ENCODE measurements around the gene ZFYVE28.
"Not testable (repeated sequence)": the region's sequence is repeated elsewhere in the genome, so short reads cannot be mapped to it uniquely, and the experiment has no call there.

ZFYVE28 gene

DNA sequence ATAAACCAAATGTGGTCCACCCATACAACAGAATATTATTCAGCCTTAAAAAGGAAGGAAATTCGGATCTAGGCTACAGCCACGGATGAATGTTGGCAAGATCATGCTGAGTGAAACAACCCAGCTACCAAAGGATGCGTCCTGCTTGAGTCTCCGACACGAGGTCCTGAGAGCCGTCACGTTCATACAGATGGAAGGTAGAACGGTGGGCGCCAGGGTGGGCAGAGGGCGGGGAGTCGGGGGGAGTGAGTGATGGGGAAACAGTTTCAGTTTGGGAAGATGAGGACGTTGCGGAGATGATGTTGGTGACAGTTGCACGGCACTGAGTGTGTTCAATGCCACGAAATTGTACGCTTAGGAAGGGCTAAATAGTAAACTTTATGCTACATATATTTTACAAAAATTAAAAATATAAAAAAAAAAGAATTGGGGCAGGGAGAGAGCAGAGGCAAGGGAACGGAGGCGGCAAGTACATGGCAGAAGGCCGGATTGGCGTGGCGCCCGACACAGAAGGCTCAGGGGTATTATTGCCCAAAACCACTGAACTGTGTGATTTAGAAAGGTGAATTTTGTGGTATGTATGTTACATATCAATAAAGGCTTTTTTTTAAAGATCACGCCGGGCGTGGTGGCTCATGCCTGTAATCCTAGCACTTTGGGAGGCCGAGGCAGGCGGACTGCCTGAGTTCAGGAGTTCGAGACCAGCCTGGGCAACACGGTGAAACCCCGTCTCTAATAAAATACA, 141.7 kb downstream of the ZFYVE28 start:
- Histone ChIP-seq H3K4me2 (ENCODE audit: low read length) (no peak overlapping the region), H3K4me3 (ENCODE audit: low read length) (no peak overlapping the region), H3K36me3 (ENCODE audit: insufficient read depth, low read length) (no peaks in the 10 kb centered on the region), H3K4me1 (ENCODE audit: control insufficient read depth, insufficient read depth, low read length) (no peaks in the 10 kb centered on the region), H3K9me3 (replicated peaks; ENCODE audit: low read length) (no peaks in the 10 kb centered on the region), H3K9ac (ENCODE audit: low read depth, low read length) (no peak overlapping the region), H3K27me3 (ENCODE audit: control insufficient read depth, insufficient read depth, low read length) (no peaks in the 10 kb centered on the region)

DNA sequence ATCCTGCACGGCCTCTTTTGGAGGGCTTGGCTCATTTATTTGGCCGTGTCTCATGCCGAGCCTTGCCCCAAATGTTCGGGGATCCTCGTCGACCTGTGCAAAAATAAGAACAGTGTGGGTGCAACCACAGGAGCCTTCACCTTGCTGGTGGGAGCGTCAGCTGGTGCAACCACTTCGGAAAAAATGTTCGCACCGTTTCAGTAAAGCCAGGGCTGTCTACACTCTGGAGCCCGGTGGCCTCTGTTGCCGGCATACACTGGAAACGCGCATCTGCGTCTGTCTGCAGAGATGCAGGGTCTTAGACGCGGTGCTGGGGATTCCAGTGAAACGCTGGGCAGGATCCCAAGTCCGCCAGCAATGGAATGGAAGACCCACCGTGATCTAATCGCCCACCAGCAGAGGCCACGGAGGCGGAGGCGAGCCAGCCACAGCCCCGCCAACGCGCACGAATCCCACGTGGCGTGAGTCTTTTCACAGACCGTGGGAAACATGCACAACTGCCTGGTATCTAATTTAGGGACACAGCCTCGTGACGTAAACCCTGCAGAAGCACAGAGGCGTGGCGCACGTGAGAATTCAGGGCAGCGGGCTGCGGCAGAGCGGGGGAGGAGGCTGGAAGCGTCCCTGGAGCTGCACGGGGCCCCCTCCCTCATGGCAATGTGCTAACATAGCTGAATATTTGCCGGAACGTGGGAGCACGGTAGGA, 142.7 kb downstream of the ZFYVE28 start:
- no peak overlapping the region for H3K4me2 ChIP-seq (ENCODE audit: low read length)
- H3K4me1 ChIP-seq (ENCODE audit: control insufficient read depth, insufficient read depth, low read length) = no peaks in the 10 kb centered on the region
- H3K9me3 ChIP-seq (replicated peaks; ENCODE audit: low read length) = no peaks in the 10 kb centered on the region
- H3K36me3 ChIP-seq (ENCODE audit: insufficient read depth, low read length) = no peaks in the 10 kb centered on the region
- no peak overlapping the region for H3K4me3 ChIP-seq (ENCODE audit: low read length)
- H3K27me3 ChIP-seq (ENCODE audit: control insufficient read depth, insufficient read depth, low read length) = no peaks in the 10 kb centered on the region
- H3K9ac ChIP-seq (ENCODE audit: low read depth, low read length) = no peak overlapping the region

GRCh38 chr4:2275044-2275397, 143.4 kb downstream of the ZFYVE28 start:
- H3K27me3 ChIP-seq (ENCODE audit: control insufficient read depth, insufficient read depth, low read length); H3K9me3 ChIP-seq (replicated peaks; ENCODE audit: low read length); H3K4me3 ChIP-seq (ENCODE audit: low read length); H3K9ac ChIP-seq (ENCODE audit: low read depth, low read length); H3K4me2 ChIP-seq (ENCODE audit: low read length); H3K4me1 ChIP-seq (ENCODE audit: control insufficient read depth, insufficient read depth, low read length); H3K36me3 ChIP-seq (ENCODE audit: insufficient read depth, low read length): not testable (repeated sequence)

DNA sequence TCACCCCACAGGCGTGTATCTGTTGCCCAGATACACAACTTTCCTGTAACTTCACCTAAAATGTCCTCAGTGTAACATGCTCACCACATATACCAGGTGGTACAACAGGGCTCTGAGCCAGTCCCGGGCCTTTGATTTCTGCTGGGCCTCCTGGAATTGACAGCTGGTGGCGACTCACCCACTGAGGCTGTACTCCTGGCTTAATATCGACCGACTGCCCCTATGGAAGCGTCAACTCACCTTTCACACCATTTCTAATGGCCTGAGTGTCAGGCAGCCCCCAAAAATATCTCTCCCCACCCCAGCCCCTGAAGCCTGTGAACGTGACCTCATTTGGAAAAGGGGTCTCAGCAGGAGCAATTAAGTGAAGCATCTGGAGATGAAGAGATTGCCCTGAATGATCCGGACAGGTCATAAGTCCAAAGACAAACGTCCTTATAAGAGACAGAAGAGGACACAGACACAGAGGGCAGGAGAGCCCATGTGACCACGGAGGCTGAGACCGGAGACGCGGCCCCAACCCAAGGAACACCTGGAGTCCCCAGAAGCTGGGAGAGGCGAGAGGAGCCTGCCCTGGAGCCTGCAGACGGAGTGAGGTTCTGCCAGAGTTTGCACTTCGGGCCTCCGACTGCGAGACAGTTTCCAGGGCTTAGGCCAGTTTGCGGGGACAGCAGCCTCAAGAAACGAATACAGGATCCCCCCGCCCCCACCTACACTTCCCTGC, 144.0 kb downstream of the ZFYVE28 start:
- Histone ChIP-seq H3K9ac (ENCODE audit: low read depth, low read length) (no peak overlapping the region), H3K4me3 (ENCODE audit: low read length) (no peak overlapping the region), H3K27me3 (ENCODE audit: control insufficient read depth, insufficient read depth, low read length) (no peaks in the 10 kb centered on the region), H3K9me3 (replicated peaks; ENCODE audit: low read length) (no peaks in the 10 kb centered on the region), H3K36me3 (ENCODE audit: insufficient read depth, low read length) (no peaks in the 10 kb centered on the region), H3K4me2 (ENCODE audit: low read length) (no peak overlapping the region), H3K4me1 (ENCODE audit: control insufficient read depth, insufficient read depth, low read length) (no peaks in the 10 kb centered on the region)

- no peak overlapping the region for H3K9ac ChIP-seq (ENCODE audit: low read depth, low read length)
- H3K36me3 ChIP-seq (ENCODE audit: insufficient read depth, low read length) = no peaks in the 10 kb centered on the region
- no peak overlapping the region for H3K4me2 ChIP-seq (ENCODE audit: low read length)
- no peak overlapping the region for H3K4me3 ChIP-seq (ENCODE audit: low read length)
- H3K27me3 ChIP-seq (ENCODE audit: control insufficient read depth, insufficient read depth, low read length) = no peaks in the 10 kb centered on the region
- no peaks in the 10 kb centered on the region for H3K4me1 ChIP-seq (ENCODE audit: control insufficient read depth, insufficient read depth, low read length)
- no peaks in the 10 kb centered on the region for H3K9me3 ChIP-seq (replicated peaks; ENCODE audit: low read length)
Observed at GRCh38 chr4:2273657-2274319, 144.7 kb downstream of the ZFYVE28 start.

GRCh38 chr4:2273221-2273620, 145.2 kb downstream of the ZFYVE28 start:
- no peaks in the 10 kb centered on the region for H3K9me3 ChIP-seq (replicated peaks; ENCODE audit: low read length)
- H3K4me3 ChIP-seq (ENCODE audit: low read length) = no peak overlapping the region

DNA sequence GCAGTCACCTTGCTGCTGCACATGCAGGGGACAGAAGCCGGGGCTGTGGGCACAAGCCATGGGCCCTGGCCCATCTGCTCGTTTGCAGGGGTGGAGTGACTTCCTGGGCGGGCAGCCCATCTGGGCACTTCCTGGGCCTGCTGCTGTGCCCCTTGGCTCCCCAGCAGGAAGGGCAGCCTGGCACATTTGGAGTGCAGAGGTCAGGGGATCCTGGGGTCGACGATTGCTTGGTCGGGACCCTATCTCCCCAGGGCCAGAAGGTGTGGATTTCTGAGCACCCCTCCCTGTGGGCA, 145.7 kb downstream of the ZFYVE28 start:
- H3K9ac ChIP-seq (ENCODE audit: low read depth, low read length) = no peak overlapping the region
- H3K36me3 ChIP-seq (ENCODE audit: insufficient read depth, low read length) = no peaks in the 10 kb centered on the region
- no peak overlapping the region for H3K4me2 ChIP-seq (ENCODE audit: low read length)
- H3K4me1 ChIP-seq (ENCODE audit: control insufficient read depth, insufficient read depth, low read length) = no peaks in the 10 kb centered on the region
- H3K9me3 ChIP-seq (replicated peaks; ENCODE audit: low read length) = no peaks in the 10 kb centered on the region
- H3K27me3 ChIP-seq (ENCODE audit: control insufficient read depth, insufficient read depth, low read length) = no peaks in the 10 kb centered on the region
- H3K4me3 ChIP-seq (ENCODE audit: low read length) = no peak overlapping the region

More at GRCh38 chr4:2273221-2273620, 145.2 kb downstream of the ZFYVE28 start:
- H3K4me1 ChIP-seq (ENCODE audit: control insufficient read depth, insufficient read depth, low read length) = no peaks in the 10 kb centered on the region
- H3K9ac ChIP-seq (ENCODE audit: low read depth, low read length) = no peak overlapping the region
- no peaks in the 10 kb centered on the region for H3K27me3 ChIP-seq (ENCODE audit: control insufficient read depth, insufficient read depth, low read length)
- H3K36me3 ChIP-seq (ENCODE audit: insufficient read depth, low read length) = no peaks in the 10 kb centered on the region
- H3K4me2 ChIP-seq (ENCODE audit: low read length) = no peak overlapping the region

DNA sequence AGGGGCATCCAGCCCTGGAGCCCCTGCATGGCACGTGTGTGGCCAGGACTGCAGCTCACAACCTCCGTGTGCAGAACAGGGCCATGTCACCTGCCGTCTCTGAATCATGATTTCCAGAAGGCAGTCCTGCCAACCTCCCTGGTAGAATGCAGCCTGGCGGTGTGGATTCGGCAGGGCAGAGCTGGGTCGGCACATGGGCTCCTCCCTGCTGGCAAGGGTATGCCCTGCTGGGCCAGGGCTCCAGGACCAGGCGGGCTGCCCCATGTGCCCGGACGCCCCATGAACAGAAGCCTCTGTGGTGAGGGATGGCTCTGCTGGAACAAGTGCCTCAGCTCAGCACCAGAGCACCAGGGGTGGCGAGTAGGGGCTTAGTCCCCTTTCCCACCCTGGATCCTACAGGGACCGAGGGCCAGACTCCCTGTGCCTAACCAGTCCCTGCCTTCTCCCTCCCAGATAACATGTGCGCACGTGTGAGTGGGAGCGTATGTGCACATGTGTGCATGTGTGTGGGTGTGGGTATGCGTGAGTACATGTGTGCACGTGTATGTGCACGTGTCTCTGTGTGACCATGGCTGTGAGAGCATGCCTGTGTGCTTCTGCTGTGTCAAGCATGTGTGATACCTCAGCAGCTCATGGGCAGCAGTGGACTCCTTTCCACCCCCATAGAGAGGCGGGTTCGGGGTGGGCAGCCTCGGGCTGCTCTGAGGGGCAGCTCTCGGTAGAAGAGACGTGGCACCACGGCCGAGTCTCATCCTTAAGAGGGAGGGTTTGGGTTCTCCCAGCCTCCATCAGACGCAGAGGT, 146.2 kb downstream of the ZFYVE28 start:
- no peak overlapping the region for H3K9ac ChIP-seq (ENCODE audit: low read depth, low read length)

DNA sequence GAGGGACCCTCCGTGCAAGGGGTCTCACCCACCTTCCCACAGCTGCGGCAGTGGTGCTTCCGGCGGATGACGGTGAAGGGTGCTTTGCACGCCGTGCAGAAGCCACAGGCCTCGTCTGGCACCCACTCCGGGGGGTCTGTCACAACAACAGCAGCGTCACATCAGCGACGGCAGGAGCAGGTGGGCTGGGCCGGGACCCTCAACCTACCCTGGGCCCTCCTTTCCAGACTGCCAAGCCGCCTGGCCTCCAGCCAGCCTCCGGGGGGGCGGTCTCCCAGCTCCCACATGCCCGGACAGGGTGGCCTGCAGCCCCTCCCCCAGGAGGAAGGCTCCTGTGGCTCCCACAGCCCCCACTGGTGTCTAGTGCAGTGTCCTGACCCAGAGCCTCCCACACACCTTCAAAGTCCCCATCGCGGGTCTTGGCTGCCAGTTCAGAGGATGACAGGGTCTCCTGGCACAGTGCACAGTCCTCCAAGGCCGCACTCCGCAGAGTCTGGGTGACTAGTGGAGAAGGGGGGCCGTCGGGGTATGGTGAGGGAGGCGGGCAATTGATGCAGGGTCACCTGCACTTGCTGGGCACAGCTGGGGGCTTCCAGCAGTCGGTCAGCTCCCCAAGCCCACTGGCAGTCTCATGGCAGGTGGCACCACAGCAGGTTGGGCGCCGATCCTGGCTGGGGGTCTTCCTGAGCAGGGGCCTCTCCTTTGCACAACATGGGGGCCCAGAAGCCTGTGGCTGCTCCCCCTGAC, 147.0 kb downstream of the ZFYVE28 start:
- H3K4me3 ChIP-seq (ENCODE audit: low read length) = no peak overlapping the region
- peaks cover 6% of the 10 kb centered on the region for H3K4me1 ChIP-seq (ENCODE audit: control insufficient read depth, insufficient read depth, low read length)
- H3K36me3 ChIP-seq (ENCODE audit: insufficient read depth, low read length) = no peaks in the 10 kb centered on the region
- no peak overlapping the region for H3K4me2 ChIP-seq (ENCODE audit: low read length)
- no peak overlapping the region for H3K9ac ChIP-seq (ENCODE audit: low read depth, low read length)
- H3K9me3 ChIP-seq (replicated peaks; ENCODE audit: low read length) = no peaks in the 10 kb centered on the region
- no peaks in the 10 kb centered on the region for H3K27me3 ChIP-seq (ENCODE audit: control insufficient read depth, insufficient read depth, low read length)

More for the DNA sequence above, 146.2 kb downstream of the ZFYVE28 start:
- no peaks in the 10 kb centered on the region for H3K36me3 ChIP-seq (ENCODE audit: insufficient read depth, low read length)
- H3K9me3 ChIP-seq (replicated peaks; ENCODE audit: low read length) = no peaks in the 10 kb centered on the region
- H3K27me3 ChIP-seq (ENCODE audit: control insufficient read depth, insufficient read depth, low read length) = no peaks in the 10 kb centered on the region
- no peak overlapping the region for H3K4me3 ChIP-seq (ENCODE audit: low read length)
- no peaks in the 10 kb centered on the region for H3K4me1 ChIP-seq (ENCODE audit: control insufficient read depth, insufficient read depth, low read length)
- H3K4me2 ChIP-seq (ENCODE audit: low read length) = no peak overlapping the region

- Histone ChIP-seq H3K36me3 (ENCODE audit: insufficient read depth, low read length) (no peaks in the 10 kb centered on the region), H3K4me3 (ENCODE audit: low read length) (no peak overlapping the region), H3K9ac (ENCODE audit: low read depth, low read length) (no peak overlapping the region)
Observed at GRCh38 chr4:2270341-2271165, 147.9 kb downstream of the ZFYVE28 start.

More at GRCh38 chr4:2270341-2271165, 147.9 kb downstream of the ZFYVE28 start:
- Histone ChIP-seq H3K9me3 (replicated peaks; ENCODE audit: low read length) (no peaks in the 10 kb centered on the region), H3K4me2 (ENCODE audit: low read length) (no peak overlapping the region), H3K4me1 (ENCODE audit: control insufficient read depth, insufficient read depth, low read length) (peaks cover 15% of the 10 kb centered on the region), H3K27me3 (ENCODE audit: control insufficient read depth, insufficient read depth, low read length) (no peaks in the 10 kb centered on the region)

Data from skeletal muscle satellite cell (primary cell).